ENCODE measurements around the gene LRMDA.

DNA sequence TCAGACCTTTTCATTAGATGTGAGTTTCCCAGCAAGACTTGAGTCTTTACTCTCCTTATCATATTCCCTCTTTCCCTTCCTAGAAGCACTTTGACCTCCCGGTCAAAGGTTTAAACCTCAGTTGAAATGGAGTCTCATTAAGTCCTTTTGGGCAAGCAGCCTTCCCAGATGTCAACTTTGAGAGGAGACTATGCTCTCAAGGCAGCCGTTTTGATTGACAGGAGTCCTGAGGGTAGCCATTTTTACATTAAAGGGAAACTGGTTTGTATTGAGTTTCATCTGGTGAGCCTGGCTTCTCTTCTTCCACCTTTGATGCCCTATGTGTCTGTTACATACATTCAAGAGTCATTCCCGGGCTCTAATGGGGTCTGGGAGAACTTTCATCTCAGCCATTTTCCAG is 685.1 kb downstream of the LRMDA start:
- TF ChIP-seq CTCF (IDR thresholded peaks at IDR 0.05) = no peak
- no peak for TF ChIP-seq POLR2A (IDR thresholded peaks at IDR 0.05)

All from body of pancreas (tissue), 4 donors.